Activated CD4-positive, alpha-beta T cell treated with anti-CD3 and anti-CD28 coated beads for 1 hour (primary cell): Measurements from ENCODE around the gene HMCN1.
"Not testable (repeated sequence)": the region's sequence is repeated elsewhere in the genome, so short reads cannot be mapped to it uniquely, and the experiment has no call there.

Source experiments
- DNase-seq: peaks from one replicate; pipeline ENCODE4 v3.0.0-alpha.2; 2020

Gene HMCN1

DNA sequence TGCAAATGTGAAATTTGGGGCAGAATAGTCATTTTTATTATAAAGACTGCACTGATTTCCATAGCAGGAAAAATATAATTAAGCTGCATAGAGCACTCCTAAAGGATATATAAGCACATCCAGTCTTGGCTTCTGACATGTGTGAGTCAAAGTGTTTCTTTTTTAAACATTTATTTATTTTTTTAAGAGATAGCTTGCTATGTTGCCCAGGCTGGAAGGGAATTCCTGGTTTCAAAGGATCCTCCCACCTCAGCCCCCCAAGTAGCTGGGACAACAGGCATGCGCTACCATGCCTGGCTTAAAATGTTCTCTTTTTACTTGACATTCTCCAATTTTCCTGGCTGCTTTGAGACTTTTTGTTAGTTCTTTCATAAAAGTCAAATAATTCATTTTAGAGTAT lies 126.1 kb downstream of the HMCN1 start:
- no peak for DNase-seq

GRCh38 chr1:185860859-185861258 lies 126.7 kb downstream of the HMCN1 start:
- DNase-seq: no peak

- DNase-seq: no peak
Observed at GRCh38 chr1:185861630-185862029, 127.4 kb downstream of the HMCN1 start.

- no peak for DNase-seq
Observed at GRCh38 chr1:185862235-185862634, 128.0 kb downstream of the HMCN1 start.

DNA sequence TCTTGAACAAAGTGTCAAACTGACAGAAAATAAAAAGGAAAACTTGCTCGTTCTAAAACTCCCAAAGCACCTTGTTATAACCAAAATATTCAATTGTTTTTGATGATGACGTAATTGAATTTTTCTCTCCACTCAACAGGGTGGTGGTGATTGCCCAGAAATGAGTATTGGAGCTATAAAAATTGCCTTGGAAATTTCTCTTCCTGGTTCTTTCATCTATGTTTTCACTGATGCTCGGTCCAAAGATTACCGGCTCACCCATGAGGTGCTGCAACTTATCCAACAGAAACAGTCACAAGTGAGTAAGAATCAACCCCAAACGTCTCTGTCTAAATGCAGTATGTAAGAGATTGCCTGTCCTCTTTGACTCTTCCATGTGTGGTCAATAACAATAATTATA lies 130.1 kb downstream of the HMCN1 start:
- no peak for DNase-seq

GRCh38 chr1:185864889-185865517 lies 130.8 kb downstream of the HMCN1 start:
- no peak for DNase-seq

- no peak for DNase-seq
Observed at GRCh38 chr1:185869590-185869989, 135.4 kb downstream of the HMCN1 start.

- DNase-seq: no peak
Observed at GRCh38 chr1:185871627-185872150, 137.5 kb downstream of the HMCN1 start.

- no peak for DNase-seq
Observed at GRCh38 chr1:185874246-185874645, 140.1 kb downstream of the HMCN1 start.

GRCh38 chr1:185880330-185880729 lies 146.1 kb downstream of the HMCN1 start:
- no peak for DNase-seq

DNA sequence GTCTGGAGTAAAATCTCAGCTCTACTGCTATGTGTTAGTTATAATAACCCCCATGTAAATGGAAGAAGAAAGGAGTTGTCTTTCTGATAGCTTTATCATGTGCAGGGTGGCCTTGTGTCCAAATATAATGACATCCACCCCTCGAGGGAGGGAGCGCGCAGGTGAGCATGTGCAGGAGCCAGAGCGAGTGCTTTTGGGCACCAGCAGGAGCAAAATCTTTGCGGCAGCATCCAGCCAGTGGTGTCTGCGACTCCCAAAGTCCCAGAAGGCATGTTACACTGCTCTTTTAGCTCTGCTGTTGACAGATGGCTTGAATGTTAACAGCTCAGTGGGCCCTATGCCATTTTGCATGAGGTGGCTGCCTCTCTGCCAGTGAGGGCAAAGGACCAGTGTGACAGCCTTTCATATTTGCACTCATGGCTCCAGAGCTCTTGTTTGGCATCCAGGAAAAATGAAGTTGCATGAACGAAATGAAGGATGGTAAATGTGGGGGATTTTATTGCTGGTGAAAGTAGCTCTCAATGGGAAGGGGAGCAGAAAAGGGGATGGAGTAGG lies 146.7 kb downstream of the HMCN1 start:
- DNase-seq: no peak

GRCh38 chr1:185886046-185886445 lies 151.9 kb downstream of the HMCN1 start:
- DNase-seq: no peak

GRCh38 chr1:185886671-185887070 lies 152.5 kb downstream of the HMCN1 start:
- no peak for DNase-seq

DNA sequence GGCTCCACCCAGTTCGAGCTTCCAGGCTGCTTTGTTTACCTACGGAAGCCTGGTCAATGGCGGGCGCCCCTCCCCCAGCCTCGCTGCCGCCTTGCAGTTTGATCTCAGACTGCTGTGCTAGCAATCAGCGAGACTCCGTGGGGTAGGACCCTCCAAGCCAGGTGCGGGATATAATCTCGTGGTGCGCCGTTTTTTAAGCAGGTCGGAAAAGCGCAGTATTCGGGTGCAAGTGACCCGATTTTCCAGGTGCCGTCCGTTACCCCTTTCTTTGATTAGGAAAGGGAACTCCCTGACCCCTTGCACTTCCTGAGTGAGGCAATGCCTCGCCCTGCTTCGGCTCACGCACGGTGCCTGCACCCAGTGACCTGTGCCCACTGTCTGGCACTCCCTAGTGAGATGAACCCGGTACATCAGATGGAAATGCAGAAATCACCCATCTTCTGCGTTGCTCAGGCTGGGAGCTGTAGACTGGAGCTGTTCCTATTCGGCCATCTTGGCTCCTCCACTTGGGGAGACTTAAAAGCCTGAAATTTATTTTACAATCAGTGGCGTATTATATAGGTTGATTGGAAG lies 158.7 kb downstream of the HMCN1 start:
- not testable (repeated sequence) for DNase-seq

GRCh38 chr1:185894791-185895190 lies 160.6 kb downstream of the HMCN1 start:
- no peak for DNase-seq

DNA sequence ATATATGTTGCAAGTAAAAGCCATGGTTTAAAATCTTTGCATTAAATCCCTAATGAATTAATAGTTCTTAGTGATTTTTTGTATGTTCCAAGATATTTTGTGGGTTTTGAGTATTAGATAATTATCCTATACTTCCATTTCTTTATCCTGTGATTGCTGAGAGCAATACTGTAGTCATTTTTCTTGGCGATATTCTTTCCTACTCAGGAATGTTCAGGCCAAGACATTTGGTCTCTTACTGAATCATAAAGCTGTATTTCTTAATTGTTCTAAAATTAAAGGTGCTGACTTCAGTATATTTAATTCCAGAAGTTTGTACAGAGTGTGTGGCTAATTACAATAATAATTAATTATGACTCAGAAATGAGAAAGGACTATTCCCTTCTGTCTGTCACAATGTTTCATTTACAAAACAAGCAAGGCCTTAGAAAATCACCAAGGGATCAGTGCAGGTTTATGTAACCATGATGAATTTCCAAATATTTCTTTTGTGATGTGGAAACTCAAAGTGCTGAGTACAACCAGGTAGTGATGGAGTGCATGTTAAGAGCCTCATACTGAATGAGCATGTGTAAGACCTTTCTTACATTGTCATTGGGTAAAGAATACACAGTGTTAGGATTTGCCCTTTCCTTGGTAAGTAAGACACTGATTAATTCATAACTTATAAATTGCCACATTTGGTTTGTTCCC lies 161.2 kb downstream of the HMCN1 start:
- DNase-seq: no peak

GRCh38 chr1:185896863-185897262 lies 162.7 kb downstream of the HMCN1 start:
- no peak for DNase-seq

DNA sequence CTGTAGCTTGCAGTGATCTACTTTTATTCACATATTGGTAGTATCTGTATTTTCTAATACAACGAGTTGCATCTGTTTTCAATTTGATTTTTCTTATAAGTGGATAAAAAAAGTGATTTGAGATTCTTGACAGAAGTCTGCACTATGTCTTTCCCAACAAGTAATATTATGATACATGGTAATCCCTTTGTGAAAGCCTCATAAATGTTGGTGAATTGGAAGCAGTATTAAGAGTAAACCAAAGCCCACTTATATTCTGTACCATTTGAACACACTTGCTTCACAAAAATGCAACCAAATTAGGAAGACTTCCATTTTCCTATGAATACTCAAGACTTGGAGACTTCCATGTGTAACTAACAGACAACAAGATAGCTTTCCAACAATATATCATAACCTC lies 172.0 kb downstream of the HMCN1 start:
- no peak for DNase-seq

GRCh38 chr1:185907246-185907645 lies 173.1 kb downstream of the HMCN1 start:
- DNase-seq: no peak

DNA sequence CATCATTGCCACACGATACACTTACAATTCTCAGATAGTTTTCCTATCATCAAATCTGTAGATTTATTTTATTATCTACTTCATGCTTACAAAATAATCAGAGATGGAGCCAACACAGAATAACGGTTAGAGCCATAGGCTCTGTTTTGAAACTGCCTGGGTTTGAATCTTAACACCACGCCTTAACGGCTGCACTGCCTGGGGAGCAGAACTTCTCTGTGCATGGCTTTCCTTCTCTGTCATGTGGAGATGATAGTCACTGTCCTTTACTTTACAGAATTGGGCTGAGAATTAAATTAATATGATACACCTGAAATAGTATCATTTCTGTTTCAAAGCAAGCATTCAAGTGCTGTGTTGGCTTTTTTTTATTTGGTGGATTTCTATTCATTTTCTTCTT lies 177.8 kb downstream of the HMCN1 start:
- no peak for DNase-seq

DNA sequence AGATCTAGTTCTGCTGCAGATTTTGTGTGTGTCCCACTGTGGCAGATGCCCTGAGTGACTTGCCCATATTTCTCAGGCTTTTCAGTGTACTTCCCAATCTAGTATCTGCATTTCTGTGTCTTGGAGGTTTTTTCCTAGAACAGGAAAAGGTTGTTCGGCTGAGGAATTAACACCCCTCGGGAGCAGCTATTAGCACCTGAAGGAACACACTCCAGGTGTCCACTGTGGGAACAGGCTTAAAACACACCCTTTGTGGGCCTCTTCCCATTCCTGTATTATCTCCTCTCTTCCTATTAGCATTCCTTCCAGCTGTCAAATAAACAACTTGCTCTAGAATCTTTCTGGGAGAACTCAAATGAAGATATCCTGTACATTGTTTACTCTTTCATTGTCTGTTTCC lies 178.3 kb downstream of the HMCN1 start:
- no peak for DNase-seq

GRCh38 chr1:185914089-185914488 lies 179.9 kb downstream of the HMCN1 start:
- no peak for DNase-seq

- DNase-seq: no peak
Observed at GRCh38 chr1:185916861-185917260, 182.7 kb downstream of the HMCN1 start.

- DNase-seq: no peak
Observed at GRCh38 chr1:185917646-185918045, 183.5 kb downstream of the HMCN1 start.
